ENCODE results near the gene WNT3A.

GRCh38 chr1:228009116-228009827 lies 2.5 kb downstream of the WNT3A start:
- TF ChIP-seq CTCF (IDR thresholded peaks at IDR 0.05) (no peak), POLR2A (IDR thresholded peaks at IDR 0.05) (no peak)

Data from breast epithelium (tissue), 3 donors.